OCI-LY7 (cell line): ENCODE results near the gene DGKB. TPM values are rescaled to one million over a fixed set of nuclear protein-coding genes. Genes with fewer than 3 reads are reported as not detected.

Experiments
- BruUV-seq: library from RNA; stranded (reverse); fragments of 400-500 nt; replicated peaks from 2 replicates; lab custom pipeline; 2021; lab: Mats Ljungman, UMichigan
- CTCF ChIA-PET: fragments of 300-600 bp; sonication (Branson Sonifier 250); formaldehyde crosslinking; loops from one replicate; lab custom pipeline; 2022; ENCODE audit warnings: antibody characterized with exemption; ENCODE audit not compliant: unreplicated experiment; lab: Charles Lee
- POLR2A ChIA-PET: fragments of 300-600 bp; sonication (Branson Sonifier 250); formaldehyde crosslinking; loops from one replicate; lab custom pipeline; 2022; ENCODE audit warnings: antibody characterized with exemption; lab: Charles Lee
- DNase-seq: peaks from one replicate; pipeline ENCODE4 v3.0.0-alpha.2; 2015; ENCODE audit warnings: low spot score
- H2AFZ ChIP-seq: fragments of 200-600 bp; sonication (generic), shearing (Covaris generic); 2 replicates; pipeline ENCODE4 v1.6.1; 2014; ENCODE audit warnings: mild to moderate bottlenecking, antibody characterized with exemption, low read length, moderate library complexity
- H3K27ac ChIP-seq: fragments of 200-600 bp; sonication (generic); 2 replicates; pipeline ENCODE4 v1.5.1; 2014; ENCODE audit warnings: mixed run types, low read depth, mild to moderate bottlenecking, moderate library complexity, low read length, inconsistent platforms; ENCODE audit not compliant: poor library complexity, severe bottlenecking
- H3K36me3 ChIP-seq: fragments of 200-600 bp; sonication (generic); 2 replicates; pipeline ENCODE4 v1.6.1; 2014; ENCODE audit warnings: mild to moderate bottlenecking, antibody characterized with exemption, low read length, moderate library complexity, mixed read lengths; ENCODE audit not compliant: insufficient read depth
- H3K4me1 ChIP-seq: fragments of 200-600 bp; sonication (generic); 2 replicates; pipeline ENCODE4 v1.5.1; 2014; ENCODE audit warnings: mild to moderate bottlenecking, low read length; ENCODE audit not compliant: insufficient read depth, poor library complexity, severe bottlenecking
- H3K4me2 ChIP-seq: fragments of 200-600 bp; sonication (generic); 2 replicates; pipeline ENCODE4 v1.6.1; 2014; ENCODE audit warnings: mild to moderate bottlenecking, low read length
- H3K4me3 ChIP-seq: fragments of 200-600 bp; sonication (generic); 2 replicates; pipeline ENCODE4 v1.5.1; 2014; ENCODE audit warnings: mild to moderate bottlenecking, low read depth, low read length; ENCODE audit not compliant: poor library complexity, severe bottlenecking
- H3K79me2 ChIP-seq: fragments of 200-600 bp; sonication (generic); 2 replicates; pipeline ENCODE4 v1.6.1; 2016; ENCODE audit warnings: low read depth, mild to moderate bottlenecking, low read length, moderate library complexity, mixed read lengths; ENCODE audit not compliant: insufficient read depth
- H3K9me2 ChIP-seq: fragments of 200-600 bp; sonication (generic); 2 replicates; pipeline ENCODE4 v1.6.1; 2016; ENCODE audit warnings: mild to moderate bottlenecking, low read length, mixed read lengths; ENCODE audit not compliant: insufficient read depth
- H3K9me3 ChIP-seq: fragments of 200-600 bp; sonication (generic); 2 replicates; pipeline ENCODE4 v1.6.1; 2014; ENCODE audit warnings: mild to moderate bottlenecking, mixed run types, low read length, mixed read lengths
- H4K20me1 ChIP-seq: fragments of 200-600 bp; sonication (generic); 2 replicates; pipeline ENCODE4 v1.6.1; 2014; ENCODE audit warnings: mild to moderate bottlenecking, antibody characterized with exemption, low read length, moderate library complexity, mixed read lengths; ENCODE audit not compliant: insufficient read depth
- EZH2phosphoT487 ChIP-seq: fragments of 200-600 bp; sonication (generic); IDR thresholded peaks from 2 replicates; pipeline ENCODE4 v1.6.1; 2018; ENCODE audit warnings: low read depth, borderline replicate concordance, mild to moderate bottlenecking, mixed run types, antibody characterized with exemption, low read length, moderate library complexity, mixed read lengths
- intact Hi-C: fragments of 100-400 bp; cut with micrococcal nuclease; formaldehyde crosslinking; loops from one replicate; pipeline ENCODE4 v1.10.0; 2022; ENCODE audit not compliant: unreplicated experiment
- total RNA-seq, 2 experiments: library from RNA; depleted of rRNA in 1 of 2; stranded (reverse); fragments of >200 nt in 1 of 2; shearing (Covaris generic) in 1 of 2; gene quantifications; 2 replicates each; pipeline ENCODE4 v1.2.3, GENCODE V29; 2014 to 2022
- TF ChIP-seq, protein P1 (sequence below): fragments of 200-600 bp; sonication (generic); conservative IDR thresholded peaks from 2 replicates; pipeline ENCODE4 v1.5.1; 2014; ENCODE audit warnings: mild to moderate bottlenecking, antibody characterized with exemption, low read length, moderate library complexity, mixed read lengths

DGKB gene
- total RNA-seq, 2 experiments from 2014 or later: not detected

DNA sequence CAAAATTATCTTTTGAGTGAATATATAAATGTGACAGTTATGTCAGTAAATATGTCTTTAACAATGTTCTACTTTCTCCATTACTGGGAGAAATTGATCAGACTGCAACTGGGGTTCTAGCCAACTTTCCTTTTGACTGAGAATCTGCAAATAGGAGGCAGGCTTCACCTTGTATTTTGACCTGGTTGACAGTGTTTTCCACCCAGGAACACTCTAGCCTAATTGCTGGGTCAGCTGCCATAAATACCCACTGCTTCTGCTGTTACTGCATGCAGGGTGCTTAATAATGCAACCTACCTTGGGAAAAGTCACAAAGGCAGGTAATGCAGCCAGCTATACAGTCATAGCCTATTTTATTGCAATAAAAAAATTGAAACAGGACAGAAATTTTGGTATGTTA lies 319.0 kb downstream of the DGKB start:
- no peak for TF ChIP-seq EZH2phosphoT487
- CTCF ChIA-PET: no interaction called here
- BruUV-seq: no TSS peak
- H3K4me3 ChIP-seq: no peak overlapping the region
- H3K9me3 ChIP-seq: no peaks in the 10 kb centered on the region
- no peaks in the 10 kb centered on the region for H3K79me2 ChIP-seq
- DNase-seq: no peak
- H2AFZ ChIP-seq: no peak overlapping the region
- intact Hi-C loops: no loop called here
- no peak overlapping the region for H3K4me2 ChIP-seq
- H3K9me2 ChIP-seq: no peaks in the 10 kb centered on the region
- no peaks in the 10 kb centered on the region for H3K36me3 ChIP-seq
- POLR2A ChIA-PET: no interaction called here
- H3K27ac ChIP-seq: no peak overlapping the region
- no peaks in the 10 kb centered on the region for H3K4me1 ChIP-seq
- H4K20me1 ChIP-seq: no peaks in the 10 kb centered on the region

DNA sequence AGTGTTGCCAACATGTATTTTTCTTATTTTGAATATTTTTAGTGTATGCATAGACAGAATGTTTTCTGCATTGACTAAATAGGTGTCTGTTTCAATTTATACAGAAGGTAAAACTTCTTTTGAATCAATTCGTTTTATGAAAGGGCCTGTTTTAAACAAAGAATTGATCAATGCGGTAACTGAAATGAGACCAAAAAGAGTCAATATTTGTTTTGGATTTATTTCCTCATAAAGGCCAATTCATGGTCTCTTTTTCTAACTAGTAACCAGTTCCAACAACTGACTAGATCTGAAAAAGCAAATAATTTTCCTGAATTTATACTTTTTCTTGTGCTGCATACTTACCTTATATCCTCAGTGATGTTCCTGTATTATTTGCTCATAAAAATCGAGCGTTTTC lies 320.5 kb downstream of the DGKB start:
- Histone ChIP-seq H3K4me2 (no peak overlapping the region), H3K36me3 (no peaks in the 10 kb centered on the region), H3K9me2 (no peaks in the 10 kb centered on the region), H3K4me3 (no peak overlapping the region), H3K9me3 (no peaks in the 10 kb centered on the region), H3K27ac (no peak overlapping the region), H3K4me1 (no peaks in the 10 kb centered on the region), H2AFZ (no peak overlapping the region), H4K20me1 (no peaks in the 10 kb centered on the region), H3K79me2 (no peaks in the 10 kb centered on the region)
- ChIA-PET POLR2A (interaction anchor here (0.6 kb wide), 1 partner anchor 72 kb away, joined by 4 read pairs; no protein-coding TSS in a partner anchor), CTCF (no interaction called here)
- TF ChIP-seq EZH2phosphoT487: no peak
- TF ChIP-seq, protein P1, sequence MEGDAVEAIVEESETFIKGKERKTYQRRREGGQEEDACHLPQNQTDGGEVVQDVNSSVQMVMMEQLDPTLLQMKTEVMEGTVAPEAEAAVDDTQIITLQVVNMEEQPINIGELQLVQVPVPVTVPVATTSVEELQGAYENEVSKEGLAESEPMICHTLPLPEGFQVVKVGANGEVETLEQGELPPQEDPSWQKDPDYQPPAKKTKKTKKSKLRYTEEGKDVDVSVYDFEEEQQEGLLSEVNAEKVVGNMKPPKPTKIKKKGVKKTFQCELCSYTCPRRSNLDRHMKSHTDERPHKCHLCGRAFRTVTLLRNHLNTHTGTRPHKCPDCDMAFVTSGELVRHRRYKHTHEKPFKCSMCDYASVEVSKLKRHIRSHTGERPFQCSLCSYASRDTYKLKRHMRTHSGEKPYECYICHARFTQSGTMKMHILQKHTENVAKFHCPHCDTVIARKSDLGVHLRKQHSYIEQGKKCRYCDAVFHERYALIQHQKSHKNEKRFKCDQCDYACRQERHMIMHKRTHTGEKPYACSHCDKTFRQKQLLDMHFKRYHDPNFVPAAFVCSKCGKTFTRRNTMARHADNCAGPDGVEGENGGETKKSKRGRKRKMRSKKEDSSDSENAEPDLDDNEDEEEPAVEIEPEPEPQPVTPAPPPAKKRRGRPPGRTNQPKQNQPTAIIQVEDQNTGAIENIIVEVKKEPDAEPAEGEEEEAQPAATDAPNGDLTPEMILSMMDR: no peak
- intact Hi-C loops: no loop called here
- no TSS peak for BruUV-seq
- DNase-seq: no peak

DNA sequence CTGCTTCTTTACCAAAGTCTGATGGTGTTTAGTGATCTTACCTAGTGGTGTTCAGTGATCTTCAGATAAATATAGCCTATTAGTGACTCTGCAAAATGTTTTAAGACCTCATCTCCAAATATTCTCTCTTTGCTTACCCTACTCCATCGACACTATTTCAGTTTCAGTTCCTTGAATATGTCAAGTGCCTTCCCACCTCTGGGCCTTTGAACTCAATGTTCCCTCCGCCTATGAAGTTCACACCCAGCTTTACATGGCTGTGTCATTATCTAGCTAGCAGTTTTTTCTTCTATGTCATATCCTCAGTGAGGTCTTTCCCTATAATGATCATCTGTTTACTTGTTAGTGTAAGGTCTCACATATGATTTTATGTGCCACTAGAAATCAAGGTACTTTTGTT lies 322.6 kb downstream of the DGKB start:
- intact Hi-C loops: no loop called here
- ChIA-PET CTCF (no interaction called here), POLR2A (no interaction called here)
- Histone ChIP-seq H3K4me2 (no peak overlapping the region), H3K9me2 (no peaks in the 10 kb centered on the region), H3K4me3 (no peak overlapping the region), H3K9me3 (no peaks in the 10 kb centered on the region), H3K79me2 (no peaks in the 10 kb centered on the region), H3K27ac (no peak overlapping the region), H3K36me3 (no peaks in the 10 kb centered on the region), H3K4me1 (no peaks in the 10 kb centered on the region), H2AFZ (no peak overlapping the region), H4K20me1 (no peaks in the 10 kb centered on the region)
- no peak for DNase-seq
- BruUV-seq: no TSS peak
- TF ChIP-seq EZH2phosphoT487: no peak
- TF ChIP-seq, protein P1: no peak
